Lower leg skin (tissue), 4 donors: Measurements from ENCODE around the gene ANK3. TPM values are rescaled to one million over a fixed set of nuclear protein-coding genes. Genes with fewer than 3 reads are reported as not detected.

Source experiments
- DNase-seq, 2 donors: peaks; one replicate each; pipeline ENCODE4 v3.0.0-alpha.2; 2019; ENCODE audit warnings: low spot score in 2 of 2
- H3K4me3 ChIP-seq: fragments of 200-600 bp; sonication (generic); 2 replicates; pipeline ENCODE4 v1.5.1; 2017; ENCODE audit warnings: mild to moderate bottlenecking, low read depth; ENCODE audit not compliant: poor library complexity, severe bottlenecking
- POLR2A ChIP-seq, 2 donors: fragments of 450-650 bp; IDR thresholded peaks; one replicate each; pipeline ENCODE4 v1.6.1; 2016 to 2017; ENCODE audit warnings: antibody characterized with exemption in 2 of 2, mild to moderate bottlenecking in 1 of 2, moderate library complexity in 1 of 2
- WGBS, 2 donors: methylation state at CpG; one replicate each; pipeline ENCODE4 v1.1.5; 2018; 5-methylcytosine and 5-hydroxymethylcytosine counted together
- intact Hi-C: fragments of 100-400 bp; cut with DNase I; formaldehyde crosslinking; loops from one replicate; pipeline ENCODE4 v1.15.0; 2023; ENCODE audit warnings: low total_unique reads
- total RNA-seq, 4 donors: library from RNA; depleted of rRNA; stranded (reverse); fragments of >200 nt; gene quantifications; one replicate each; pipeline ENCODE4 v1.1.0, GENCODE V29; 2016
- TF ChIP-seq, protein P1 (sequence below), 3 donors: fragments of 450-650 bp; IDR thresholded peaks; one replicate each; pipeline ENCODE4 v1.5.1; 2016; ENCODE audit warnings: antibody characterized with exemption in 3 of 3, mild to moderate bottlenecking in 3 of 3, moderate library complexity in 2 of 3

ANK3 gene
- total RNA-seq, 4 donors from 2014 or later = 76.2 to 107 (median 91.5) TPM

- 35 to 46% methylated on average over 8 of the region's 8 CpGs for whole genome bisulfite sequencing, 2 donors
- intact Hi-C loops = no loop called here
- no peak overlapping the region for H3K4me3 ChIP-seq
- DNase-seq = no peak
- TF ChIP-seq POLR2A (IDR thresholded peaks at IDR 0.05) = no peak
Observed at GRCh38 chr10:60139798-60140566, 249.7 kb downstream of the ANK3 start.

DNA sequence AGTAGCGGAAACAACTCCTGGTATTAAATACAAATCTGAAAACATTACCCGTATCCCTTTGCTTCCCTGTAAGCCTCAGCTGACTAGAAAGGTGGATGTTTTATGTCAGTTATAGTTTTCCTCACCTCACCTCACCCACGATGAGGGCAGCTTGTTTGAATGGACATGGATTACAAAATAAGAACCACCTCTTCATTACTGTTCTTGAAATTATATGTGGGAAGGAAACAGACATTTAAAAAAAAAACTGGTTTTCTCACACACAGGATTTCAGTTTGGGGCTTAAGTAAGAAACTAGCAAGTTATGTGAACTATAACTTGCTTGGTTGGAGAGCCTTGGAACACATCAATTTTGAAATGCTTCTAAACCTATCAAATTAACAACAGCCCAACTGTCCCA, 250.4 kb downstream of the ANK3 start:
- no peak overlapping the region for H3K4me3 ChIP-seq
- intact Hi-C loops = no loop called here
- 54 to 59% methylated on average over 3 of the region's 3 CpGs for WGBS, 2 donors
- TF ChIP-seq, protein P1, sequence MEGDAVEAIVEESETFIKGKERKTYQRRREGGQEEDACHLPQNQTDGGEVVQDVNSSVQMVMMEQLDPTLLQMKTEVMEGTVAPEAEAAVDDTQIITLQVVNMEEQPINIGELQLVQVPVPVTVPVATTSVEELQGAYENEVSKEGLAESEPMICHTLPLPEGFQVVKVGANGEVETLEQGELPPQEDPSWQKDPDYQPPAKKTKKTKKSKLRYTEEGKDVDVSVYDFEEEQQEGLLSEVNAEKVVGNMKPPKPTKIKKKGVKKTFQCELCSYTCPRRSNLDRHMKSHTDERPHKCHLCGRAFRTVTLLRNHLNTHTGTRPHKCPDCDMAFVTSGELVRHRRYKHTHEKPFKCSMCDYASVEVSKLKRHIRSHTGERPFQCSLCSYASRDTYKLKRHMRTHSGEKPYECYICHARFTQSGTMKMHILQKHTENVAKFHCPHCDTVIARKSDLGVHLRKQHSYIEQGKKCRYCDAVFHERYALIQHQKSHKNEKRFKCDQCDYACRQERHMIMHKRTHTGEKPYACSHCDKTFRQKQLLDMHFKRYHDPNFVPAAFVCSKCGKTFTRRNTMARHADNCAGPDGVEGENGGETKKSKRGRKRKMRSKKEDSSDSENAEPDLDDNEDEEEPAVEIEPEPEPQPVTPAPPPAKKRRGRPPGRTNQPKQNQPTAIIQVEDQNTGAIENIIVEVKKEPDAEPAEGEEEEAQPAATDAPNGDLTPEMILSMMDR (IDR thresholded peaks at IDR 0.05) = no peak
- no peak for TF ChIP-seq POLR2A (IDR thresholded peaks at IDR 0.05)
- DNase-seq = no peak

DNA sequence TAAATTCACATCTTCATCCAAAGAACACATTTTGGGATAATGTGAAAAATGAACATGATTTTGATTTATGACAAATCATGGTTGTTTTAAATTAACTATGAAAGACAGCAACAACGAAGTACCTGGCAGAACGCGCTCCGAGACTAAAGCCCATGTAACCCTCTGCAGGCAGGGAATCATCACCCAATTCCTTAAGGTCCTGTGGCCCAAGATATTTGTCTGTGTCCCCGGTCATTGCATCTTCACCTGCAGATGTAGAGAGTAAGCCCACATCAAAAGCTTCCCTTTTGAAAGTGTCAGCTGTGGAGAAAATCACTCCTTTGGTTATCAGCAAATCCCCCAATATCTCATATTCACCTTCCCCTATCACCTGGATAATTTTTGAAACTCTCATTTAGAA, 250.8 kb downstream of the ANK3 start:
- TF ChIP-seq POLR2A (IDR thresholded peaks at IDR 0.05) = no peak
- TF ChIP-seq, protein P1 (IDR thresholded peaks at IDR 0.05) = no peak
- intact Hi-C loops = no loop called here
- WGBS, 2 donors = 67 to 89% methylated on average over 5 of the region's 5 CpGs
- no peak for DNase-seq
- H3K4me3 ChIP-seq = no peak overlapping the region

- no peak overlapping the region for H3K4me3 ChIP-seq
- intact Hi-C loops = no loop called here
- no peak for DNase-seq
- no peak for TF ChIP-seq POLR2A (IDR thresholded peaks at IDR 0.05)
- TF ChIP-seq, protein P1 (IDR thresholded peaks at IDR 0.05) = no peak
Observed at GRCh38 chr10:60138026-60138425, 251.6 kb downstream of the ANK3 start.

DNA sequence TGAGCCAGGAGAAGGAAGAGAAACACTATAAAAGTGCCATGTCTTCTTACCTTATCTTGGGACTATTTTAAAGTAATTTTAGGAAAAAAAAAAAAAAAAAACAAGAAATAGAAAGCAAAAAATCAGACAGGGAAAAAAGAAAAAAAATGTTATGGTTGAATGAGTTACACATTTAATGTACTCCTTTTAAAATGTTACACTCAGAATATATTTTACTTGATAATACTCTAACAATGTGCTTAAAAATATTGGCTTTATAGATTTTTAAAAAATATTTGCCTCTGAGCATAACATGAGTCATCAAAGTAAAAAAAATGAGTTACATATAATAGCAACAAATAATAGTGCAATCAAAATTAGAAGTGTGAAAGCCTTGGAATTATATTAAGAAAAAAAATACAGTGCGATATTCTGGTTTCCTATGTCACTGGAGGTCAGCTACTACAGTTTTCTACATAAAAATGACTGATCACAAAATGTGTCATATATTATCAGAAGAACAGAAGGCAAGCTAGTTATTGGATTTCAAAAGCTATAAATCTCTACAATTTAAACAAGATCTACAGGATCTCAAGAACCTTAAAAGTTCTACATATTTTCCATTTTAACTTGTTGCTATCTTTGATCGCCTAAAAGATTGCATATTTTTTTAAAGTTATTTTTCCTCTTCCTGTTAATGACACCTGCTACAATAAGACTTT, 252.2 kb downstream of the ANK3 start:
- intact Hi-C loops = no loop called here
- no peak for DNase-seq

GRCh38 chr10:60135020-60135419, 254.7 kb downstream of the ANK3 start:
- TF ChIP-seq POLR2A (IDR thresholded peaks at IDR 0.05) = no peak
- TF ChIP-seq, protein P1 (IDR thresholded peaks at IDR 0.05) = no peak
- H3K4me3 ChIP-seq = no peak overlapping the region
- intact Hi-C loops = no loop called here
- 92 to 95% methylated on average over 3 of the region's 3 CpGs for WGBS, 2 donors
- DNase-seq = no peak

More for the DNA sequence above, 252.2 kb downstream of the ANK3 start:
- H3K4me3 ChIP-seq = no peak overlapping the region
- TF ChIP-seq, protein P1 (IDR thresholded peaks at IDR 0.05) = no peak
- no peak for TF ChIP-seq POLR2A (IDR thresholded peaks at IDR 0.05)
- WGBS, 2 donors = 88 to 89% methylated on average over 2 of the region's 2 CpGs
